SJCRH30 (cell line): ENCODE results near the gene CNTNAP2. TPM values are rescaled to one million over a fixed set of nuclear protein-coding genes. Genes with fewer than 3 reads are reported as not detected.
A peak's percentile ranks its signal among the peaks of the same experiment; 100 is the strongest.

Experiments
- DNase-seq, 2 experiments: peaks; one replicate each; pipeline ENCODE4 v3.0.0-alpha.2; 2015 to 2020
- H3K27ac ChIP-seq: fragments of 250-450 bp; sonication (Bioruptor Pico); 2 replicates; pipeline ENCODE4 v1.5.1; 2020; ENCODE audit warnings: mild to moderate bottlenecking, moderate library complexity
- H3K27me3 ChIP-seq: fragments of 250-450 bp; sonication (Bioruptor Pico); 2 replicates; pipeline ENCODE4 v1.5.1; 2020; ENCODE audit warnings: mild to moderate bottlenecking, moderate library complexity
- H3K36me3 ChIP-seq: fragments of 250-450 bp; sonication (Bioruptor Pico); 2 replicates; pipeline ENCODE4 v1.5.1; 2020; ENCODE audit warnings: mild to moderate bottlenecking, moderate library complexity
- H3K4me1 ChIP-seq: fragments of 250-450 bp; sonication (Bioruptor Pico); 2 replicates; pipeline ENCODE4 v1.5.1; 2020; ENCODE audit warnings: mild to moderate bottlenecking, moderate library complexity
- H3K4me3 ChIP-seq: fragments of 250-450 bp; sonication (Bioruptor Pico); 2 replicates; pipeline ENCODE4 v1.5.1; 2020; ENCODE audit warnings: mild to moderate bottlenecking, moderate library complexity
- H3K9me3 ChIP-seq: fragments of 250-450 bp; sonication (Bioruptor Pico); replicated peaks from 2 replicates; pipeline ENCODE4 v1.5.1; 2020; ENCODE audit warnings: mild to moderate bottlenecking, moderate library complexity
- total RNA-seq: library from RNA; depleted of rRNA; stranded (reverse); fragments of >200 nt; shearing (Covaris generic); gene quantifications from 2 replicates; pipeline ENCODE4 v1.2.3, GENCODE V29; 2014

Gene CNTNAP2
- total RNA-seq, 1 experiment from 2014 or later = not detected

DNA sequence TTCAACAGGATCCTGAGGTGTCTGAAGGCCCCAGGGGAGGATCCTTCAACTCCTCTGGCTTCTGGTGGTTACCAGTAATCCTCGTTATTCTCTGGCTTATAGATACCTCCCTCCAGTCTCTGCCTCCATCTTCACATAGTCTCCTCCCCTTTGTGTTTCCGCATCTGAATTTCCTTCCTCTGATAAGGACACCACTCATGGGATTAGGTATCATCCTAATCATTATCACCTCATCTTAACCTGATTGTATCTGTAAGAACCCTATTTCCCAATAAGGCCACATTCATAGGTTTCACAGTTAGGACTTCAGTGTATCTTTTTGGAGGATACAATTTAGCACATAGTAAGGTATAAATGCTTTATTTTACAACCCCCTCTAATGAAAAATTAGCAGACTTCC is 1189.2 kb downstream of the CNTNAP2 start:
- DNase-seq = no peak
- Histone ChIP-seq H3K4me3 (no peak overlapping the region), H3K9me3 (no peaks in the 10 kb centered on the region)

DNA sequence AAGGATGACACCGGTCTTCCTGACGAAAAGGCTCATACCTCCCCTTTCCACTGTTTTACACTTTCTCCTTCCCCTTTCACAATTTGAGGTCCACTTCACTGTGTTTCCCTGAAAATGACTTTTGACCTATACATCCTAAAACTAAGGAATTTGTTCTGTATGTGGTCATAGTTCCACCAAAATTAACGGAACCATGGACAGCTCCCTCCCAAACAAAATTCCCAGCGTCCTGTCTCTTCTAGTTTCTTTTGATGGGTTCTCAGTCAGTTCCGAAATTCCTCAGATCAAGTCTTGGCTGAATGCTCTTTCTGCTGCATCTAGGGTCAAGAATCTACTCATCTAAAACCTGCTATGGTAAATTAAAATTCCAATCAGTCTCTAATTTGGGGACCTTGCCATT is 1191.9 kb downstream of the CNTNAP2 start:
- Histone ChIP-seq H3K36me3 (no peaks in the 10 kb centered on the region), H3K27ac (no peak overlapping the region), H3K4me1 (no peaks in the 10 kb centered on the region), H3K27me3 (no peaks in the 10 kb centered on the region), H3K9me3 (no peaks in the 10 kb centered on the region), H3K4me3 (no peak overlapping the region)
- peak in 1 of 2 experiments; percentile 16 for DNase-seq

More for the DNA sequence above, 1189.2 kb downstream of the CNTNAP2 start:
- H3K27me3 ChIP-seq = no peaks in the 10 kb centered on the region
- no peaks in the 10 kb centered on the region for H3K36me3 ChIP-seq
- no peaks in the 10 kb centered on the region for H3K4me1 ChIP-seq
- no peak overlapping the region for H3K27ac ChIP-seq

DNA sequence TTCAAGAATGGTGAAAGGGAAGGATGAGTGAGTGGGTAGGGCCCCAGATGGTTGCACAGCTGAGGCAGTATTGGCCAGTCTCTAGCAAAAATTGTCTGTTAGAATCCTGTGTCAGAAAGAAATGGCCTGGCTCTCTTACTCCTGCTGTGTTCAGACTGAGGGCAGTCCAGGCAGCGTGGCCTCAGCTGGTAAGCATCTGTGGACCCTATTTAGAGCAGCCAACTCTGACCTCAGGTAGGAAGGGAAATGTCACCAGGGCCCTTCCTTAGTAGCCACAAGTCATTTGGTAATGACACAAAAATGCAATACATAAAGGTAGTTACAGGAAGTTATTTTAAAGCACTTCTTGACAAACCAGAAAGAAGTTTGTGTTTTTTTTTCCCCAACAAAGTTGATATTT is 1194.7 kb downstream of the CNTNAP2 start:
- H3K27me3 ChIP-seq = no peaks in the 10 kb centered on the region
- no peak overlapping the region for H3K27ac ChIP-seq
- no peak for DNase-seq
- no peaks in the 10 kb centered on the region for H3K9me3 ChIP-seq
- no peaks in the 10 kb centered on the region for H3K36me3 ChIP-seq
- no peak overlapping the region for H3K4me3 ChIP-seq
- H3K4me1 ChIP-seq = no peaks in the 10 kb centered on the region

DNA sequence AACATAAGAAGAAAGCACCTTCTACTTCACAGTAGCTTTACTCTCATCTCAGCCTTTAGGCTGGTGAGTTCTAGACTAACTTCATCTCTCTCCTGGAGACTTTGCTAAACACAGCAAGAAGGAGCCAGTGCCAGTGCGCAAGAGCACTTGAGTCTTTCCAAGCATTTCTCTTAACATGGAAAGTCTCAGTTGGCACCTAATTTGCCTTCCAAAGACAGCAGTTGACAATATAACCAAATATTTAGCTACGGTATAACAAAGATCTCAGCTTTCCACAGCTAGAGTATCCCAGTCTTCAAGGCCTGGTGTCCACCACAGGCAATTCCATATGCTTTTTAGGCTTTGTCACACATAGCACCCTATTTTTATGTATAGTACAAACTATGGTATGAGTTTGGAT is 1204.9 kb downstream of the CNTNAP2 start:
- Histone ChIP-seq H3K9me3 (no peaks in the 10 kb centered on the region), H3K27me3 (no peaks in the 10 kb centered on the region), H3K4me1 (no peaks in the 10 kb centered on the region), H3K36me3 (no peaks in the 10 kb centered on the region), H3K27ac (no peak overlapping the region), H3K4me3 (no peak overlapping the region)
- DNase-seq = no peak

DNA sequence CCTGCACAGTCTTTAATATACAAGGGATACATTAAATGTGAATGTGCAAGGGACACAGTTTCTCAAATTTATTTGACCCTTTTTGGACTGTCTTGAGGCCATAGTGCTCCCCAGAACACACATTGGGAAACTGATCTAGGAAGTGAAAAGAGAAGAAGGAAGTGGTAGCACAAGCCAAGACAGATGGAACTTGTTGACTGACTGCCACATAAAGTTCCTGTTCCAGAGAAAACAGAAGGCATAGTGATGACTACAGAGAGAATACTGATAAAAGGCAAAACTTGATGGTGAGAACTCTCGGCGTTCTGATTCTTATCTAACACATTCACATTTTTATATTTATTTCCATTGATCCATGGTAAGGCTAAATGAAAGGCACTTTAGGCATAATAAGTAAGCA is 1216.4 kb downstream of the CNTNAP2 start:
- Histone ChIP-seq H3K4me1 (no peaks in the 10 kb centered on the region), H3K36me3 (no peaks in the 10 kb centered on the region), H3K9me3 (no peaks in the 10 kb centered on the region), H3K4me3 (no peak overlapping the region), H3K27ac (no peak overlapping the region), H3K27me3 (no peaks in the 10 kb centered on the region)
- no peak for DNase-seq

- H3K36me3 ChIP-seq = no peaks in the 10 kb centered on the region
- DNase-seq = no peak
- no peak overlapping the region for H3K27ac ChIP-seq
- H3K27me3 ChIP-seq = no peaks in the 10 kb centered on the region; the same call in 1 of the 2 replicates
- no peaks in the 10 kb centered on the region for H3K4me1 ChIP-seq
- no peak overlapping the region for H3K4me3 ChIP-seq
- no peaks in the 10 kb centered on the region for H3K9me3 ChIP-seq
Observed at GRCh38 chr7:147363101-147363500, 1246.5 kb downstream of the CNTNAP2 start.

DNA sequence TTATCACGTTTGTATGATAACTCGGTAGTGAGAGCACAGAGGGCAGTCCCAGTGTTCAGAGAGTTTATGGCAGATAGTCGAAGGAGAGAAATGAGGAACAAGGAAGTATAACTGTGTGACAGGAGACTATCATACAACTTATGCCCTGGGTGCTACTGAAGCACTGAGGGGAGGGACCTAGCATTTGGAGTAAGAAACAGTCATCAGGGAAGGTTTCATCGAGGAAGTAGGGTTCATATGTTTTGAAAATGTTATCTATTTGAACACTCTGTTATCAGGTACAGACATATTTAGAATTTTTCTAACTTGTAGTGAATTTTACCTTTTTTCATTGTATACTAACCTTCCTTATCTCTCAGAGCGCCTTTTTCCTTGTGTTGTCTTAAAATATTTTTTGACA is 1259.6 kb downstream of the CNTNAP2 start:
- H3K36me3 ChIP-seq = no peaks in the 10 kb centered on the region
- no peak overlapping the region for H3K27ac ChIP-seq
- H3K27me3 ChIP-seq = no peaks in the 10 kb centered on the region; the same call in 1 of the 2 replicates
- no peaks in the 10 kb centered on the region for H3K4me1 ChIP-seq
- H3K4me3 ChIP-seq = no peak overlapping the region
- DNase-seq = no peak
- H3K9me3 ChIP-seq = no peaks in the 10 kb centered on the region

DNA sequence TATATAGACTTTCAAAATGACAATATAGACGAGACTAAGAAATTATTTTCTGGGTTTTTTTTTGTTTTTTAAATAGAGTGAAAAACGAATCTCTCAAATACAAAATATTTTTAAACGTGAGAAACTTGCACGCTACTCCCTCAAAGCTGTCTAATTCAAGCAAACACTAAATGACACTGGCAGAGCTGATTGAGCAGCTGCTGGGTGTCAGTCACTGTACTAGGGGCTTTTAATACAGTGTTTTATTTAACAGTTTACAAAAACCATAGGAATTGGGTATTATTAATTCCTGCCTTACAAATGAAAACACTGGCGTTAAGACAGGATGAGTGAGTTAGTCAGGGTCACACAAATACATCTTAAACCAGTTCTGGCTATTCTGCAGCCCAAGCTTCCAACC is 1264.3 kb downstream of the CNTNAP2 start:
- H3K27ac ChIP-seq = no peak overlapping the region
- H3K27me3 ChIP-seq = no peaks in the 10 kb centered on the region; the same call in 1 of the 2 replicates
- H3K36me3 ChIP-seq = no peaks in the 10 kb centered on the region
- peak in 1 of 2 experiments; percentile 9 for DNase-seq
- H3K9me3 ChIP-seq = no peaks in the 10 kb centered on the region
- no peak overlapping the region for H3K4me3 ChIP-seq
- H3K4me1 ChIP-seq = no peaks in the 10 kb centered on the region

DNA sequence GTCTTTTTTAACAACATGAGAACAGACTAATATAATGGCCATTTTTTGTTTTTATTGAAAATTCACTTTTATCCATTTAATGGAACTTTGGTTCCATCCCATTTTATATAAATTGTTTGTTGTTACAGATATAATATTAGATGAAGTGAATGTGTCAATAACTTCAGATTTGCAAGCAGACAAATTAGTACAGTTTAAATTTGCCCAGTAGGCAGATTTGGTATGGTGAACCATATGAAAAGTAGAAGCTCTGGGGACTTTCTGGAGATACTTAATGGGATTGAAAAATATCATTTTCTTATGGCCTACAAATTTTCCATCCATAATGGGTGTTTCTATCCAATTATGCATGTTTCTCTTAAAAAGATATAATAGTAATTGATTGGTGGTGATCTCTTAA is 1277.7 kb downstream of the CNTNAP2 start:
- H3K36me3 ChIP-seq = no peaks in the 10 kb centered on the region
- no peak overlapping the region for H3K4me3 ChIP-seq
- H3K27ac ChIP-seq = no peak overlapping the region
- no peaks in the 10 kb centered on the region for H3K4me1 ChIP-seq
- peaks cover 8% of the 10 kb centered on the region; the same call in 1 of the 2 replicates for H3K27me3 ChIP-seq
- H3K9me3 ChIP-seq = no peaks in the 10 kb centered on the region
- no peak for DNase-seq

GRCh38 chr7:147400221-147400689 is 1283.7 kb downstream of the CNTNAP2 start:
- peaks cover 5% of the 10 kb centered on the region; the same call in 1 of the 2 replicates for H3K9me3 ChIP-seq
- H3K27me3 ChIP-seq = peaks cover 4% of the 10 kb centered on the region; the same call in 1 of the 2 replicates
- H3K4me3 ChIP-seq = no peak overlapping the region
- no peak overlapping the region for H3K27ac ChIP-seq
- H3K4me1 ChIP-seq = no peaks in the 10 kb centered on the region
- DNase-seq = no peak
- no peaks in the 10 kb centered on the region for H3K36me3 ChIP-seq

DNA sequence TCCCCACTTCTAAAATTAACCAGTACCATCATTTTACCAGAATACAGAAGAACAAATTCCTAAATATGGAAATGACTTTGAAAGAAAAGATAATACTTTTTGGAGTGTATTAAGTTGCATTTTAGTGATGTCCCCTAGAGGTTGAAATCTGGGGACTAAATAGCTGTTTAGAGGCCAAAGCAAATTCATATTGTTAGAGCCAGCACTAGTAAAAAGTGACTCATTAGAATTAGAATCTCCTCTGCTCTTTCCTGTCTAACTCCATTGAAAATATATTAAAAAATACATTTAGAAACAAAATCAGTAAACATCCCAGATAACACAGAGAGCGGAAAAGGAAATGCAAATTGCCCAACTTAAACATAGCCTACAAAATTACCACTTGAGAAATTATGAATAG is 1284.3 kb downstream of the CNTNAP2 start:
- DNase-seq = no peak
- H3K27me3 ChIP-seq = peaks cover 4% of the 10 kb centered on the region; the same call in 1 of the 2 replicates
- H3K4me1 ChIP-seq = no peaks in the 10 kb centered on the region
- H3K4me3 ChIP-seq = no peak overlapping the region
- H3K27ac ChIP-seq = no peak overlapping the region
- peaks cover 5% of the 10 kb centered on the region; the same call in 1 of the 2 replicates for H3K9me3 ChIP-seq
- no peaks in the 10 kb centered on the region for H3K36me3 ChIP-seq

GRCh38 chr7:147405621-147406020 is 1289.0 kb downstream of the CNTNAP2 start:
- peaks cover 5% of the 10 kb centered on the region for H3K4me1 ChIP-seq
- DNase-seq = no peak
- H3K36me3 ChIP-seq = no peaks in the 10 kb centered on the region
- H3K9me3 ChIP-seq = peaks cover 5% of the 10 kb centered on the region; the same call in 1 of the 2 replicates
- no peak overlapping the region for H3K4me3 ChIP-seq
- no peaks in the 10 kb centered on the region for H3K27me3 ChIP-seq
- no peak overlapping the region for H3K27ac ChIP-seq

- peak; percentile 7 to 34 for DNase-seq
- no peak overlapping the region for H3K4me3 ChIP-seq
- no peak overlapping the region for H3K27ac ChIP-seq
- peaks cover 2% of the 10 kb centered on the region; the same call in 1 of the 2 replicates for H3K9me3 ChIP-seq
- peaks cover 10% of the 10 kb centered on the region for H3K4me1 ChIP-seq
- H3K27me3 ChIP-seq = no peaks in the 10 kb centered on the region
- H3K36me3 ChIP-seq = no peaks in the 10 kb centered on the region
Observed at GRCh38 chr7:147406521-147407135, 1290.0 kb downstream of the CNTNAP2 start.

DNA sequence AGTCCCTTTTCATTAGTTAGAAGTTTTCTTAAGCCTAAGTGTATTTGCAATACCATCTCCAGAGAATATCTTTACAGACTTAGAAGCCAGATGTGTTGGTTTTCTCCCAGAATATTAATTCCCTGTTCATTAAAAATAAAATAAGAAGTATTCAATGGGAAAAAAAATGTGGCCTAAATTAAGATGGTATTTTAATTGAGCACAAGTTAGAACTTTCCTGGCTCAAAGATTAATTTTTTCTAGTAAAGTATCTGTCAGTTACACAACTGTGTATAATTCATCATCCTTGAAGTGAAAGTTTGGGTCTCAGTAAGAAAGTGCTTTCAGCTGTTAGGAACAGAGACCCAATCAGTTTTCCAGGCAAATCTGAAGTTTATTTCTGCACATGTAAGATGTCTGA is 1294.5 kb downstream of the CNTNAP2 start:
- Histone ChIP-seq H3K36me3 (no peaks in the 10 kb centered on the region), H3K27me3 (no peaks in the 10 kb centered on the region), H3K27ac (no peak overlapping the region), H3K4me3 (no peak overlapping the region), H3K4me1 (peaks cover 33% of the 10 kb centered on the region), H3K9me3 (no peaks in the 10 kb centered on the region)
- no peak for DNase-seq

DNA sequence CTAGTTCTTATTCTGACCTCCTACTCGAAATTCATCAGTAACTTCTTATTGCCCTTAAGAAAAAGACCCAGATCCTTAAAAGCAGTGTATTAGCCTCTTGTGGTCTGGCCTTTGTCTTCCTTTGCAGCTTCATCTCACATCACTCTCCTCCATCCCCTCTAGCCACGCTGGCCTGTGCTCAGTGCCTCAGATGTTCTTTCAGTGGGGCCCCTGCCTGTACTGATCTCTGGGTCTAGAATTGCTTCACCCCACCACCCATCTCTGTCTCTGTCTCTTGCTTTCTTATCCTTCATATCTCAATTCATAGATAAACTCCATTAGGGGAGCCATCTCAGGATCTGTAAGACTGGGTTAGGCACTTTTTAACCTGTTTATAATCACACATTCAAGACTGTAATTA is 1295.5 kb downstream of the CNTNAP2 start:
- H3K4me1 ChIP-seq = peaks cover 28% of the 10 kb centered on the region
- no peak overlapping the region for H3K4me3 ChIP-seq
- no peaks in the 10 kb centered on the region for H3K27me3 ChIP-seq
- no peak for DNase-seq
- H3K9me3 ChIP-seq = no peaks in the 10 kb centered on the region
- no peaks in the 10 kb centered on the region for H3K36me3 ChIP-seq
- peak overlapping the region; percentile 77 for H3K27ac ChIP-seq
